Ovary (tissue), 9 donors: ENCODE data around the gene CD99L2. TPM values are rescaled to one million over a fixed set of nuclear protein-coding genes. Genes with fewer than 3 reads are reported as not detected.

Experiments
- DNase-seq, 5 donors: peaks; one replicate each; pipeline ENCODE4 v3.0.0-alpha.2; 2019 to 2020
- H3K27ac ChIP-seq, 2 donors: fragments of 200-600 bp; one replicate each; pipeline versions ENCODE4 v1.5.1 to v1.8.0; 2019 to 2022
- H3K27me3 ChIP-seq: fragments of 200-600 bp; one replicate; pipeline ENCODE4 v1.8.0; 2022
- H3K36me3 ChIP-seq: fragments of 200-600 bp; sonication (generic); one replicate; pipeline ENCODE4 v1.5.1; 2019
- H3K4me1 ChIP-seq: one replicate; pipeline ENCODE4 v1.8.1; 2013; ENCODE audit warnings: mild to moderate bottlenecking, moderate library complexity; ENCODE audit not compliant: insufficient read depth
- H3K4me3 ChIP-seq: fragments of 200-600 bp; sonication (generic); one replicate; pipeline ENCODE4 v1.5.1; 2017
- H3K9me3 ChIP-seq, 2 donors: fragments of 200-600 bp in 1 of 2; sonication (generic) in 1 of 2; one replicate each; pipeline versions ENCODE4 v1.5.1 to v1.8.1; 2013 to 2019; ENCODE audit warnings: mild to moderate bottlenecking in 1 of 2, moderate library complexity in 1 of 2
- CTCF ChIP-seq, 3 donors: fragments of 450-650 bp in 2 of 3; fragments of 200-600 bp in 1 of 3; IDR thresholded peaks; one replicate each; pipeline versions ENCODE4 v1.5.1 to v1.8.0; 2016 to 2022; ENCODE audit warnings: antibody characterized with exemption in 3 of 3, mild to moderate bottlenecking in 1 of 3
- EP300 ChIP-seq: sonication (generic); formaldehyde crosslinking; IDR thresholded peaks from one replicate; pipeline ENCODE4 v1.6.1; 2017; ENCODE audit warnings: antibody characterized with exemption
- POLR2A ChIP-seq: fragments of 450-650 bp; IDR thresholded peaks from one replicate; pipeline ENCODE4 v1.6.1; 2017; ENCODE audit warnings: antibody characterized with exemption, mild to moderate bottlenecking, moderate library complexity
- whole genome bisulfite sequencing, 3 donors: extraction: QIAGEN DNeasy Blood & Tissue Kit in 1 of 3; methylation state at CpG; one replicate each; pipeline versions ENCODE4 v1.1.5 to v1.1.7; 2013 to 2017; 5-methylcytosine and 5-hydroxymethylcytosine counted together
- intact Hi-C, 4 donors: fragments of 100-400 bp; cut with DNase I; formaldehyde crosslinking; loops; one replicate each; pipeline versions ENCODE4 v1.11.0 to v1.15.1; 2022 to 2023
- polyA plus RNA-seq, 2 donors: library from polyadenylated mRNA; stranded (reverse); fragments of 200-250 nt in 1 of 2; fragments of 350-450 nt in 1 of 2; fragmentation: Illumina TruSeq in 1 of 2; extraction: RNeasy Lipid Tissue Mini Kit (QIAGEN cat#74804) in 1 of 2; gene quantifications; one replicate each; pipeline ENCODE4 v1.2.3, GENCODE V29; 2013 to 2014
- total RNA-seq, 7 donors: library from RNA; depleted of rRNA in 2 of 7; stranded (reverse); fragments of >200 nt in 2 of 7; fragmentation: NEBNext Ultra II Directional in 3 of 7; extraction: Animal tissue kit (Norgen Biotek cat#: 25700) in 3 of 7; gene quantifications; one replicate each; pipeline versions ENCODE4 v1.1.0 to v1.2.4, GENCODE V29; 2016 to 2023
- donor health status: DM: no; HTN: no; CAD: no; lungs with moderate emphysema.
- donor health status: DM: no; HTN: no; CAD: no.
- donor health status: Bipolar disorder and iron deficiency.
- donor health status: DM: yes; HTN: yes; CAD: no.
- donor health status: DM: no; HTN: no; CAD: no.
- donor health status: DM: yes; HTN: yes; CAD: no.

CD99L2 gene
- total and polyA plus RNA-seq, 9 donors: 38.7 to 64.6 (median 53.0) TPM

GRCh38 chrX:150842198-150842685, 56.2 kb downstream of the CD99L2 start:
- intact Hi-C loops: no loop called here
- WGBS, 3 donors: 48 to 54% (median 51%) methylated on average over 2 of the region's 2 CpGs

GRCh38 chrX:150841456-150842197, 56.8 kb downstream of the CD99L2 start:
- Histone ChIP-seq H3K27ac (no peak overlapping the region), H3K36me3 (no peaks in the 10 kb centered on the region), H3K9me3 (no peaks in the 10 kb centered on the region), H3K4me3 (no peak overlapping the region), H3K27me3 (no peaks in the 10 kb centered on the region), H3K4me1 (no peaks in the 10 kb centered on the region)
- intact Hi-C loops: no loop called here
- no peak for DNase-seq
- WGBS, 3 donors: 61 to 64% (median 62%) methylated on average over 6 of the region's 6 CpGs
- no peak for TF ChIP-seq CTCF (IDR thresholded peaks at IDR 0.05)
- TF ChIP-seq EP300: no peak
- no peak for TF ChIP-seq POLR2A

More at GRCh38 chrX:150842198-150842685, 56.2 kb downstream of the CD99L2 start:
- Histone ChIP-seq H3K4me3 (no peak overlapping the region), H3K9me3 (no peaks in the 10 kb centered on the region), H3K4me1 (no peaks in the 10 kb centered on the region), H3K27me3 (no peaks in the 10 kb centered on the region), H3K27ac (no peak overlapping the region), H3K36me3 (no peaks in the 10 kb centered on the region)
- no peak for TF ChIP-seq POLR2A
- no peak for TF ChIP-seq EP300
- no peak for TF ChIP-seq CTCF (IDR thresholded peaks at IDR 0.05)
- no peak for DNase-seq

- no peaks in the 10 kb centered on the region for H3K27me3 ChIP-seq
- H3K4me3 ChIP-seq: no peak overlapping the region
- H3K36me3 ChIP-seq: no peaks in the 10 kb centered on the region
- no peak for DNase-seq
- no peaks in the 10 kb centered on the region for H3K9me3 ChIP-seq
- 80 to 86% (median 81%) methylated on average over 4 of the region's 4 CpGs for WGBS, 3 donors
- no peaks in the 10 kb centered on the region for H3K4me1 ChIP-seq
- H3K27ac ChIP-seq: no peak overlapping the region
- no peak for TF ChIP-seq EP300
- no peak for TF ChIP-seq POLR2A
- no peak for TF ChIP-seq CTCF (IDR thresholded peaks at IDR 0.05)
- intact Hi-C loops: no loop called here
These were observed 60.6 kb downstream of the CD99L2 start for GRCh38 chrX:150837845-150838244.

- Histone ChIP-seq H3K36me3 (no peaks in the 10 kb centered on the region), H3K9me3 (no peaks in the 10 kb centered on the region), H3K27me3 (no peaks in the 10 kb centered on the region), H3K4me3 (no peak overlapping the region), H3K4me1 (no peaks in the 10 kb centered on the region), H3K27ac (no peak overlapping the region)
- 59 to 74% (median 66%) methylated on average over 1 of the region's 1 CpG for WGBS, 3 donors
- TF ChIP-seq POLR2A: no peak
- no peak for TF ChIP-seq EP300
- TF ChIP-seq CTCF (IDR thresholded peaks at IDR 0.05): no peak
- DNase-seq: no peak
- intact Hi-C loops: no loop called here
These were observed 63.8 kb downstream of the CD99L2 start for GRCh38 chrX:150834695-150835094.
